Measurements from ENCODE around the gene UFD1.
"Not testable (repeated sequence)": the region's sequence is repeated elsewhere in the genome, so short reads cannot be mapped to it uniquely, and the experiment has no call there.

The UFD1 gene

GRCh38 chr22:19447330-19448075, 31.5 kb downstream of the UFD1 start, which contains the start of gene C22orf39:
Gene C22orf39 (minus strand): TSS chr22:19447711. CDS start chr22:19447688, 23 bp downstream.
- DNase-seq = peak; percentile 91

GRCh38 chr22:19446603-19447329, 32.2 kb downstream of the UFD1 start:
- DNase-seq = no peak

GRCh38 chr22:19445279-19445982, 33.6 kb downstream of the UFD1 start:
- DNase-seq = not testable (repeated sequence)

- DNase-seq = no peak
These were observed 35.3 kb downstream of the UFD1 start for GRCh38 chr22:19443544-19444211.

GRCh38 chr22:19442166-19442565, 36.8 kb downstream of the UFD1 start:
- DNase-seq = no peak

GRCh38 chr22:19440411-19441195, 38.4 kb downstream of the UFD1 start:
- DNase-seq = no peak

- no peak for DNase-seq
These were observed 40.7 kb downstream of the UFD1 start for GRCh38 chr22:19438298-19438697.

- not testable (repeated sequence) for DNase-seq
These were observed 42.4 kb downstream of the UFD1 start for GRCh38 chr22:19436444-19437161.

- DNase-seq = no peak
These were observed 44.0 kb downstream of the UFD1 start for GRCh38 chr22:19434829-19435580.

GRCh38 chr22:19434401-19434800, 44.6 kb downstream of the UFD1 start:
- no peak for DNase-seq

- peak; percentile 93 for DNase-seq
These were observed 46.7 kb downstream of the UFD1 start, which contains the start of gene MRPL40 for GRCh38 chr22:19432133-19432851. Gene MRPL40 (plus strand): TSS chr22:19432545. CDS start chr22:19432555, 10 bp downstream.

- DNase-seq = peak; percentile 76
These were observed 47.3 kb downstream of the UFD1 start, which contains the start of gene HIRA for GRCh38 chr22:19431649-19432132. Gene HIRA (minus strand): TSS chr22:19431733. CDS start chr22:19431476, 257 bp downstream.

GRCh38 chr22:19430890-19431541, 48.0 kb downstream of the UFD1 start:
- DNase-seq = peak; percentile 24

GRCh38 chr22:19429950-19430889, 48.8 kb downstream of the UFD1 start:
- peak; percentile 73 for DNase-seq

- DNase-seq = no peak
These were observed 54.9 kb downstream of the UFD1 start for GRCh38 chr22:19424186-19424500.

- no peak for DNase-seq
These were observed 56.3 kb downstream of the UFD1 start for GRCh38 chr22:19422440-19423301.

- no peak for DNase-seq
These were observed 58.7 kb downstream of the UFD1 start for GRCh38 chr22:19420321-19420720.

All from fibroblast of skin of right quadriceps (primary cell).